Ishikawa (cell line): ENCODE results near the gene PAX2.

Experiments
- CEBPB ChIP-seq: IDR thresholded peaks from 2 replicates; pipeline ENCODE4 v1.6.1; 2012
- CREB1 ChIP-seq: IDR thresholded peaks from 2 replicates; pipeline ENCODE4 v1.6.1; 2012; ENCODE audit warnings: low read depth
- EGR1 ChIP-seq: IDR thresholded peaks from 2 replicates; pipeline ENCODE4 v1.6.1; 2012
- EP300 ChIP-seq: IDR thresholded peaks from 2 replicates; pipeline ENCODE4 v1.6.1; 2012; ENCODE audit warnings: borderline replicate concordance
- FOXM1 ChIP-seq: IDR thresholded peaks from 2 replicates; pipeline ENCODE4 v1.6.1; 2012; ENCODE audit warnings: low read depth, borderline replicate concordance
- MAX ChIP-seq: IDR thresholded peaks from 2 replicates; pipeline ENCODE4 v1.6.1; 2012
- NFIC ChIP-seq: IDR thresholded peaks from 2 replicates; pipeline ENCODE4 v1.6.1; 2012
- RAD21 ChIP-seq: IDR thresholded peaks from 2 replicates; pipeline ENCODE4 v1.6.1; 2012; ENCODE audit warnings: low read depth
- REST ChIP-seq: IDR thresholded peaks from 2 replicates; pipeline ENCODE4 v1.6.1; 2012; ENCODE audit warnings: low read depth, mild to moderate bottlenecking
- TAF1 ChIP-seq: IDR thresholded peaks from 2 replicates; pipeline ENCODE4 v1.6.1; 2012; ENCODE audit warnings: low read depth, mild to moderate bottlenecking
- TCF12 ChIP-seq: IDR thresholded peaks from 2 replicates; pipeline ENCODE4 v1.6.1; 2012; ENCODE audit warnings: low read depth
- TEAD4 ChIP-seq: IDR thresholded peaks from 2 replicates; pipeline ENCODE4 v1.6.1; 2012
- USF1 ChIP-seq: IDR thresholded peaks from 2 replicates; pipeline ENCODE4 v1.6.1; 2012
- YY1 ChIP-seq: IDR thresholded peaks from 2 replicates; pipeline ENCODE4 v1.6.1; 2012; ENCODE audit warnings: low read depth
- ZBTB7A ChIP-seq: IDR thresholded peaks from 2 replicates; pipeline ENCODE4 v1.6.1; 2012; ENCODE audit warnings: low read depth

PAX2 gene

GRCh38 chr10:100723770-100724530, 21.4 kb upstream of the PAX2 start:
- TF ChIP-seq NFIC (no peak), TEAD4 (no peak), CEBPB (no peak), ZBTB7A (no peak), MAX (no peak), CREB1 (no peak), YY1 (no peak), TCF12 (no peak), EP300 (no peak), RAD21 (no peak), REST (no peak), EGR1 (no peak), USF1 (no peak), TAF1 (no peak)

GRCh38 chr10:100724531-100725027, 20.8 kb upstream of the PAX2 start:
- TF ChIP-seq EGR1 (no peak), REST (no peak), FOXM1 (no peak), TCF12 (no peak)

GRCh38 chr10:100725071-100725471, 20.3 kb upstream of the PAX2 start:
- TF ChIP-seq EP300 (no peak), NFIC (no peak), MAX (no peak)

GRCh38 chr10:100725869-100726426, 19.4 kb upstream of the PAX2 start:
- TF ChIP-seq YY1, result no peak
- TF ChIP-seq ZBTB7A, result no peak
- TF ChIP-seq TEAD4, result no peak

GRCh38 chr10:100727808-100728207, 17.6 kb upstream of the PAX2 start:
- no peak for TF ChIP-seq ZBTB7A
- TF ChIP-seq RAD21, result no peak
- no peak for TF ChIP-seq YY1
- no peak for TF ChIP-seq NFIC
- no peak for TF ChIP-seq EGR1
- no peak for TF ChIP-seq CEBPB
- TF ChIP-seq TCF12, result no peak
- no peak for TF ChIP-seq USF1
- no peak for TF ChIP-seq TEAD4
- no peak for TF ChIP-seq EP300
- no peak for TF ChIP-seq TAF1
- no peak for TF ChIP-seq CREB1
- no peak for TF ChIP-seq REST
- TF ChIP-seq MAX, result no peak
- TF ChIP-seq FOXM1, result no peak
